ENCODE results near the gene TSPAN33. TPM values are rescaled to one million over a fixed set of nuclear protein-coding genes. Genes with fewer than 3 reads are reported as not detected.

The TSPAN33 gene
- total and polyA plus RNA-seq, 10 of the 15 experiments (the other 5 are each of a cell fraction or from before 2014, with no cell fraction given): 12.0 to 123 (median 86.3) TPM

DNA sequence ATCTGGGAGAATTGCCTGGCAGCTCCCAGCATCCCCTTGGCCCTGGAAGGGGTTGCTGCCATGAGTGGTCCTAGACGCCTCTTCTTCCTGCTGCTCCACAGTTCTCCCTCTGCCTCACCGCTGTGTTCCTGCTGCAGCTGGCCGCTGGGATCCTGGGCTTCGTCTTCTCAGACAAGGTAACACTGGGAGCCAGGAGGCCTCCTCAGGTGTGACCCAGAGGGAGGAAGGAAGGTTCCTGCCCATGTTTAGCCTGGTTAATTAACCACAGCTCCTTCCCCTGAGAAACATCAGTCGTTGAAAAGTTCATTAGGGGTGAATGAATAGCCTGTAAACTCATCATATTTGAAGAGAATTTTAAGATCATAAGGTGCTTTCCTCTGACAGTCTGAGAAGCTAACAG is 18.2 kb downstream of the TSPAN33 start:
- H3K27ac ChIP-seq (ENCODE audit: control insufficient read depth, insufficient read depth): peak overlapping the region; percentile 29; the same call in 1 of the 2 replicates
- ChIA-PET POLR2A (interaction anchor here (0.5 to 2.9 kb wide), 5 partner anchors 12 to 208 kb away, joined by 4 to 19 read pairs (median 9); no protein-coding TSS in a partner anchor), CTCF (interaction anchor here (0.7 to 12.7 kb wide), 17 partner anchors 10 to 423 kb away, joined by 4 to 168 read pairs (median 11); partner anchors contain the start of gene TSPAN33), SMC1A (ENCODE audit: uncharacterized antibody, unreplicated experiment) (interaction anchor here (0.6 to 5.5 kb wide), 16 partner anchors 12 to 421 kb away, joined by 3 to 83 read pairs (median 6); partner anchors contain the start of gene TSPAN33), RAD21 (ENCODE audit: unreplicated experiment) (interaction anchor here (0.6 to 3.5 kb wide), 12 partner anchors 15 to 276 kb away, joined by 3 to 71 read pairs (median 4); partner anchors contain the start of gene TSPAN33)
- H3K4me2 ChIP-seq (ENCODE audit: control insufficient read depth, insufficient read depth): no peak overlapping the region
- H3K79me2 ChIP-seq (ENCODE audit: control insufficient read depth, insufficient read depth, low read length): peaks cover 17% of the 10 kb centered on the region
- no peak for FAIRE-seq
- no peak for DNase-seq (ENCODE audit: low read depth, low spot score)
- BruUV-seq (replicated peaks): no TSS peak
- no peaks in the 10 kb centered on the region; the same call in 1 of the 2 replicates for H4K20me1 ChIP-seq (ENCODE audit: control insufficient read depth, insufficient read depth)
- H3K9ac ChIP-seq (ENCODE audit: control insufficient read depth, insufficient read depth, low read length): no peak overlapping the region
- in situ Hi-C loops (cut with MboI): no loop called here
- H3K36me3 ChIP-seq (ENCODE audit: control insufficient read depth in 2 of 2, insufficient read depth in 2 of 2, low read length in 1 of 2): peaks cover 14 to 23% of the 10 kb centered on the region in 2 experiments
- no peak overlapping the region for H3K4me3 ChIP-seq
- no peaks in the 10 kb centered on the region for H3K27me3 ChIP-seq (replicated peaks in 1 of 2; ENCODE audit: control insufficient read depth in 2 of 2, insufficient read depth in 2 of 2, low read length in 1 of 2)
- ATAC-seq: peak; percentile 47
- H3K9me3 ChIP-seq (replicated peaks; ENCODE audit: control insufficient read depth, insufficient read depth, low read length): no peaks in the 10 kb centered on the region; the same call in 1 of the 3 replicates
- 60% methylated on average over 5 of the region's 5 CpGs for WGBS (ENCODE audit: insufficient coverage, insufficient replicate concordance, low lambda C conversion rate, missing lambda C conversion rate)
- intact Hi-C loops (cut with micrococcal nuclease; ENCODE audit: unreplicated experiment): loop anchor here (2.0 kb wide), 1 partner anchor 48 kb away; no protein-coding TSS in a partner anchor
- no peak overlapping the region for H2AFZ ChIP-seq (ENCODE audit: control insufficient read depth, low read depth, low read length)
- peaks cover 47% of the 10 kb centered on the region for H3K4me1 ChIP-seq (ENCODE audit: control insufficient read depth, insufficient read depth, low read length)
- TF ChIP-seq IKZF2 (IDR thresholded peaks at IDR 0.05) (peak in 1 of 2 experiments; percentile 35; a peak in 2 of 4 replicates), SUZ12 (IDR thresholded peaks at IDR 0.05; ENCODE audit: unreplicated experiment) (no peak), LARP7 (IDR thresholded peaks at IDR 0.05) (no peak), EZH2 (IDR thresholded peaks at IDR 0.05; ENCODE audit: borderline replicate concordance, control insufficient read depth, low read depth, low read length) (no peak), POLR2AphosphoS2 (IDR thresholded peaks at IDR 0.05; ENCODE audit: low read depth, low read length) (no peak), POLR2A (IDR thresholded peaks at IDR 0.05; ENCODE audit: low read depth, low read length) (no peak), BCL11A (IDR thresholded peaks at IDR 0.05; ENCODE audit: low read depth, low read length) (peak; percentile 69; the same call in 1 of the 2 replicates), SIN3A (IDR thresholded peaks at IDR 0.05; ENCODE audit: low read depth, low read length) (no peak), BRCA1 (IDR thresholded peaks at IDR 0.05; ENCODE audit: low read depth, low read length) (no peak), NFXL1 (IDR thresholded peaks at IDR 0.05; ENCODE audit: borderline replicate concordance) (no peak), RAD21 (IDR thresholded peaks at IDR 0.05; ENCODE audit: insufficient read depth, low read depth, low read length) (no peak), JUNB (IDR thresholded peaks at IDR 0.05) (no peak), ZNF384 (IDR thresholded peaks at IDR 0.05; ENCODE audit: borderline replicate concordance, low read depth, low read length) (no peak), IKZF1 (conservative IDR thresholded peaks at IDR 0.05) (peak; percentile 36; the same call in 1 of the 2 replicates), CHD2 (IDR thresholded peaks at IDR 0.05; ENCODE audit: borderline replicate concordance, low read depth, low read length) (peak; percentile 36; the same call in 1 of the 2 replicates)
- TF ChIP-seq, protein P1, sequence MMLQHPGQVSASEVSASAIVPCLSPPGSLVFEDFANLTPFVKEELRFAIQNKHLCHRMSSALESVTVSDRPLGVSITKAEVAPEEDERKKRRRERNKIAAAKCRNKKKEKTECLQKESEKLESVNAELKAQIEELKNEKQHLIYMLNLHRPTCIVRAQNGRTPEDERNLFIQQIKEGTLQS (IDR thresholded peaks at IDR 0.05; ENCODE audit: borderline replicate concordance, extremely low read depth, low read depth, low read length): no peak
- TF ChIP-seq, protein P2, sequence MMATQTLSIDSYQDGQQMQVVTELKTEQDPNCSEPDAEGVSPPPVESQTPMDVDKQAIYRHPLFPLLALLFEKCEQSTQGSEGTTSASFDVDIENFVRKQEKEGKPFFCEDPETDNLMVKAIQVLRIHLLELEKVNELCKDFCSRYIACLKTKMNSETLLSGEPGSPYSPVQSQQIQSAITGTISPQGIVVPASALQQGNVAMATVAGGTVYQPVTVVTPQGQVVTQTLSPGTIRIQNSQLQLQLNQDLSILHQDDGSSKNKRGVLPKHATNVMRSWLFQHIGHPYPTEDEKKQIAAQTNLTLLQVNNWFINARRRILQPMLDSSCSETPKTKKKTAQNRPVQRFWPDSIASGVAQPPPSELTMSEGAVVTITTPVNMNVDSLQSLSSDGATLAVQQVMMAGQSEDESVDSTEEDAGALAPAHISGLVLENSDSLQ (IDR thresholded peaks at IDR 0.05): no peak
- TF ChIP-seq, protein P3, sequence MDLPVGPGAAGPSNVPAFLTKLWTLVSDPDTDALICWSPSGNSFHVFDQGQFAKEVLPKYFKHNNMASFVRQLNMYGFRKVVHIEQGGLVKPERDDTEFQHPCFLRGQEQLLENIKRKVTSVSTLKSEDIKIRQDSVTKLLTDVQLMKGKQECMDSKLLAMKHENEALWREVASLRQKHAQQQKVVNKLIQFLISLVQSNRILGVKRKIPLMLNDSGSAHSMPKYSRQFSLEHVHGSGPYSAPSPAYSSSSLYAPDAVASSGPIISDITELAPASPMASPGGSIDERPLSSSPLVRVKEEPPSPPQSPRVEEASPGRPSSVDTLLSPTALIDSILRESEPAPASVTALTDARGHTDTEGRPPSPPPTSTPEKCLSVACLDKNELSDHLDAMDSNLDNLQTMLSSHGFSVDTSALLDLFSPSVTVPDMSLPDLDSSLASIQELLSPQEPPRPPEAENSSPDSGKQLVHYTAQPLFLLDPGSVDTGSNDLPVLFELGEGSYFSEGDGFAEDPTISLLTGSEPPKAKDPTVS (IDR thresholded peaks at IDR 0.05; ENCODE audit: low read depth, low read length): no peak

Measured in GM12878 (cell line).